Stimulated activated CD4-positive, alpha-beta T cell treated with anti-CD3 and anti-CD28 coated beads, Interleukin-4, amount 100 ng/mL, for 48 hours (primary cell): ENCODE measurements around the gene RAD21L1.

Source experiments
- DNase-seq, 2 donors: peaks; one replicate each; pipeline ENCODE4 v3.0.0-alpha.2; 2020; ENCODE audit warnings: low read depth in 2 of 2

RAD21L1 gene

DNA sequence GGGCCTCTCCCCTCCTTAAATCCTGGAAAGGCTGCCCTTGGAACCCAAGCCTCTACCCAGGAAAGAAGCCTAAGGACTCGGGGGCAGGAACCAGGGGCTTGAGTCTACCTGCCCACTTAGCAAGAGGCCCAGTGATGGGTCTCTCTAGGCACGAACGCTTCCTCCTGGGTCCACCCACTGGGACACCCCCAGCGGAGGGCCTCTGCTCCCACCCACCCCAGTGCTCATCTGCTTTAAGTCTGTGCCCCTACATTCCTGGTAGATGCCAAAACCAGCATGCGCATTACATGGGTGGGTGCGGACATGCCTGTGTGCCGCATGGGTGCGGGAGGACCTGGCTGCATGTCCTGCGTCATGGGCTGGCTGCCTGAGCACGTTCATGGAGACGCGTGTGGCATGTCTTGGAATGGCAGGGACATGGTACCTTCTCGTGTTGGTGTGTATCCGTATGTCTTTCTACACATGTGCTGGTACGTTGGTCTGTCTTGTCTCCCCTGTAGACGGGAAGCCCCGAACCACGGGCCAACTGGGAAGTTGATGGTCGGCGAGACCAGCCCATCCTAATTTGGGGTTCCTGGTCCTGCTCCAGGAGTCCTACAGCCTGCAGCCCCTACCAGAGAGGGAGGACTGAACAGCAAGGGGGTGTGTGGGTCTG lies 69.6 kb downstream of the RAD21L1 start:
- DNase-seq, result no peak

DNA sequence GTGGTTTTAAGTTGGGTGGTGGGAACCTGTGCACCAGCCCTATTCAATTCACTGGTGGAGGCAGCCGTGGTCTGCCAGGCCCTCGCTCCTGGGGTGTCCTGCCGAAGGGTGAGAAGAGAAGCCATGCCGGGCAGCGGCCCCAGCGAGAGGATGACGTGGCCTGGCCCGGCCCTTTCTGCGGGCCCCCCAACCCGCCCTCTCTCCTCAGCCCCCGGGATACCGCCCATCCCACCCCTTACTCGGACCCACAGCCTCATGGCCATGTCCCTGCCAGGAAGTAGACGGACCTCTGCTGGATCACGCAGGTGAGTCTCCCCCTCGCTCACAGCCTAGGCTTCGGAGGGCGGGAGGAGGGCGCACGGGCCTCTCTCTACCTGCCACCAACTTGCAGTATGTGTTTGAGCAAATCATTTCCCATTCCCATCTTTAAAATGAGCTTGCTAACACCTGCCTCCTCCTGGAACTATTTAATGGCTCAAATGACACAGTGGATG lies 70.3 kb downstream of the RAD21L1 start:
- no peak for DNase-seq

DNA sequence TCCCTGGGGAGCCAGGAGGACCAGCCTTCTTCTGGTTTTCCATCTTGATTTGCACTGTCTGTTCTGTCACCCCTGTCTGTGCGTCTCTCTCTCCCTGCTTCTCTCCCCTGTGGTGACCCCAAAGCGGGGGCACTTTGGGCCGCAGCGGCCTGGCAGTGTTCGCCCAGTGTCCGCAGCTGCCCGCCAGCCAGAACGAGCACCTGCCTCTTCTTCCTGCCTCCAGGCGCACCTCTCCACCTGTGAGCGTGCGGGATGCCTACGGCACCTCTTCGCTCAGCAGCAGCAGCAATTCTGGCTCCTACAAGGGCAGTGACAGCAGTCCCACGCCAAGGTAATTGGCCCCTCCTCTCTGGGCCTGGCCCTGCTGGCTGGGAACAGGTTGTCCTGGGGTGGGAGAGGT lies 71.1 kb downstream of the RAD21L1 start:
- no peak for DNase-seq

DNA sequence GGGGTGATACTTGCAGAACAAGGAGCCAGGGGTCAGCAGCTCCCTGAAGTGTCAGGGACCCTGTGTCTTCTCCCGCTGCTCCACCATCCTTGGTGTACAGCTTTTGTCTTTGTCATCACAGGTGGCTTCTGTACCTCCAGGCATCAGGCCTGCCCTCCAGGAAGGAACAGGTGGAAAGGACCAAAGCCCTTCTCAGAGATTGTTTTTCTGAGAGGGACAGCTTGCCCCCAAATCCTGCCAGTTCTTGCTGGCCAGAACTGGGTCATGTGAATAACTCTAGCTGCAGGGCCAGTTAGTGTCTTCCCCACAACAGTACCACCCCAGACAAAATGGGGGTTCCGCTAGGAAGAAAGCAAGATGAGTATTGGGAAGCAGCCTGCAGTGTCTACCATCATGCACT lies 71.6 kb downstream of the RAD21L1 start:
- DNase-seq, result no peak

GRCh38 chr20:1298166-1298565 lies 72.3 kb downstream of the RAD21L1 start:
- DNase-seq, result no peak

DNA sequence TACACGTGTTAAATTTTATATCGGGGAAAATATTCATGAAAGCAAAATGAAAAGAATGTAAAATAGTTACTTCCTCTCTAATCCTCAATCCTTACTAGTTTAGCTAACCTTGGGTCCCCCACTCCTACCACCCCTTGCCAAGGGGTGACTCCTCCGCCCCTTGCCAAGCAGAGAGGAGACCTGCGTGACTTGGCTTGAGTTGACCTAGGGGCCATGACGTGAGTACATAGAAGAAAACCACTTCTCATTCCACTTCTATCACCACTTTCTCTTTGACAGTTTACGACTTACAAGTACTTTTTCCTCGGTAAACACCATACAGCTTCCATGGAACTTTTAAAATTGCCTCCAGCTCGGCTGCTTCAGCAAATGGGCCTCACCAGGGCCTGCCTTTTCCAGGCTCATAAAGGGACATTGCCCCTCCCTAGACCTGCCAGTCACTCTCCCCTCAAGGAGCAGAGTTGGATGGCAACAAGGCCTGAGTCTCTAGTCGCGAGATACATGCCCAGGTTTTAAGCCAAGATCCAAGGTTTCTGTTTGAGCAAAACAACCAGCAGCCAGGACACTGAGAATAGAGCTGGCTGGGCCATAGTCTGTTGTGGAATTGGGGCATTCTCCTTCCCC lies 73.2 kb downstream of the RAD21L1 start:
- DNase-seq, result no peak

- peak; percentile 19 to 41 for DNase-seq
Observed at GRCh38 chr20:1299522-1299921, 73.7 kb downstream of the RAD21L1 start.

- no peak for DNase-seq
Observed at GRCh38 chr20:1300083-1300840, 74.4 kb downstream of the RAD21L1 start.

GRCh38 chr20:1301031-1301529 lies 75.2 kb downstream of the RAD21L1 start:
- DNase-seq, result peak; percentile 29 to 32

- DNase-seq, result no peak
Observed at GRCh38 chr20:1302685-1303541, 77.1 kb downstream of the RAD21L1 start.

DNA sequence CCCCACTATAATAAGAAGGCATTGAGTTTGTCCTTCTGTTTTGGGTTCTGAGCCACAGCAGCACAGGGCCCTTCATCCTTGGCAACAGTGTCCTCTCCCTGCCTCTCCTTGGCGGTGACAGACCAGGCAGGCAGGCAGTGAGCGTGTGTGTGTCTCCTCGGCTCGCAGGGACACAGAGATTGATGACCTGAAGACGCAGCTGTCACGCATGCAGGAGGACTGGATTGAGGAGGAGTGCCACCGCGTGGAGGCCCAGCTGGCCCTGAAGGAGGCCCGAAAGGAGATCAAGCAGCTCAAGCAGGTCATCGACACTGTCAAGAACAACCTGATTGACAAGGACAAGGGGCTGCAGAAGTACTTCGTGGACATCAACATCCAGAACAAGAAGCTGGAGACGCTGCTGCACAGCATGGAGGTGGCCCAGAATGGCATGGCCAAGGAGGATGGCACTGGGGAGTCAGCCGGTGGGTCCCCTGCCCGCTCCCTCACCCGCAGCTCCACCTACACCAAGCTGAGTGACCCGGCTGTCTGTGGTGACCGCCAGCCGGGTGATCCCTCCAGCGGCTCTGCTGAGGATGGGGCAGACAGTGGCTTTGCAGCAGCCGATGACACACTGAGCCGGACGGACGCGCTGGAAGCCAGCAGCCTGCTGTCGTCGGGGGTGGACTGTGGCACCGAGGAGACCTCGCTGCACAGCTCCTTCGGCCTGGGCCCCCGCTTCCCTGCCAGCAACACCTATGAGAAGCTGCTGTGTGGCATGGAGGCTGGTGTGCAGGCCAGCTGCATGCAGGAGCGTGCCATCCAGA lies 79.1 kb downstream of the RAD21L1 start:
- DNase-seq, result no peak
